AML-193 (cell line): ENCODE results near the gene BTBD1.

Experiments used
- DNase-seq, 2 experiments: peaks; one replicate each; lab custom pipeline; 2025; lab: John Stamatoyannopoulos, UW

The BTBD1 gene

DNA sequence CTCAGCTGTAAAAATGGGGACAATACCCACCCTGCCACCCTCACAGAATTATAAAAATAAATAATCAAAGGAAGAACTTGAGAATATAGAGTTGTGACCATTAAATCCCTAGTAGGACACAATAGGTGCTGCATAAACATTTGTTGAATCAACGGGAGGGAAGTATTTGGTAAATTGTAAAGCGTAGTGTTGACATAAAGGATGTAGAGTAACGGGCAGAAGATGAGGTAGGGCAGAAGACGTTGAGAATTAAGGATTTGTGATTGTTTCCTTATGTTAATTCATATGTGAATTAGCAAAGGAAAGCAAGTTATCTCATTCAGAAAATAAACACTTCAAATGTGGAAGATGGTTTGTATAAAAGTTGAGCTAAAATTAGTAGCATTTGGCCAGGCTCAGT is 73.9 kb downstream of the BTBD1 start:
- no peak for DNase-seq

DNA sequence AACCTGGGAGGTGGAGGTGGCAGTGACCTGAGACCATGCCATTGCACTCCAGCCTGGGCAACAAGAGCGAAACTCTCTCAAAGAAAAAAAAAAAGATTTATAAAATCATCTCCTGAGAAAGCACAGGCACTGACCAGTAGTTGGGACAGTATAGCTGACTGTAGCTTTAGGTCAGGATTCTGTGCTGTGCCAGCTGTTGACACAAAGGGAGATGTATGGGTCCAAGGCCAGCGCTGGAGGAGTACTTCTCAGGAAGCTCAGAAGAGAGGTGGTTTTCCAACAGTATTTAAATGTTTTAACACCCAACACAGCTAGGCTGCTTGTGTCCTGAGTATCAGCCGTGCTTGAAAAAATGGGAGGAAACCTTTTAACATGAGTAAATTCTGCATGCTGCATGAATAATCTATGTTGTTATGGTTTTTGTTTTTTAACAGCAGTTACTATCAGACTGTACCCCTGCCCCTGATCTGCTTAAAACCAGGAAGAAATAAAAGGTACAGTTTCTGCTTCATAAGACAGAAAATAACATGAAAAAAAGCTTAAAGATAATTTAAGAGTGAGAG is 74.5 kb downstream of the BTBD1 start:
- no peak for DNase-seq

DNA sequence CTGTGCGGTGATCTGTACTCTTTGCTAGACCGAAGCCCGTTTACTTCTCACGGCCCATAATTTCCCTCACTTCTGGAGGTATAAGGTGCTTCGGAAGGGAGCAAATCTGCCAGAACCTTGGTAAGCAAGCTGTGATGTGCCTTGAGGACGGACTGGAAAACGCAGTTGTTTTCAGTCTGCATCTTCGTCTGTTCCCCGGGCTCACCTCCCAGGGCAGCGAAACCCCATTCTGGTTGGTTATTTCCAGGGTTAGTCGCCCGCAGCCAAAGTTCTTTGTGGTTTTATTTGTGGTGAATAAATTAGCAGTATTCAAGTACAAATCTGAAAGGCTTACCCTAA is 80.6 kb downstream of the BTBD1 start:
- peak; percentile 37 to 41 for DNase-seq

DNA sequence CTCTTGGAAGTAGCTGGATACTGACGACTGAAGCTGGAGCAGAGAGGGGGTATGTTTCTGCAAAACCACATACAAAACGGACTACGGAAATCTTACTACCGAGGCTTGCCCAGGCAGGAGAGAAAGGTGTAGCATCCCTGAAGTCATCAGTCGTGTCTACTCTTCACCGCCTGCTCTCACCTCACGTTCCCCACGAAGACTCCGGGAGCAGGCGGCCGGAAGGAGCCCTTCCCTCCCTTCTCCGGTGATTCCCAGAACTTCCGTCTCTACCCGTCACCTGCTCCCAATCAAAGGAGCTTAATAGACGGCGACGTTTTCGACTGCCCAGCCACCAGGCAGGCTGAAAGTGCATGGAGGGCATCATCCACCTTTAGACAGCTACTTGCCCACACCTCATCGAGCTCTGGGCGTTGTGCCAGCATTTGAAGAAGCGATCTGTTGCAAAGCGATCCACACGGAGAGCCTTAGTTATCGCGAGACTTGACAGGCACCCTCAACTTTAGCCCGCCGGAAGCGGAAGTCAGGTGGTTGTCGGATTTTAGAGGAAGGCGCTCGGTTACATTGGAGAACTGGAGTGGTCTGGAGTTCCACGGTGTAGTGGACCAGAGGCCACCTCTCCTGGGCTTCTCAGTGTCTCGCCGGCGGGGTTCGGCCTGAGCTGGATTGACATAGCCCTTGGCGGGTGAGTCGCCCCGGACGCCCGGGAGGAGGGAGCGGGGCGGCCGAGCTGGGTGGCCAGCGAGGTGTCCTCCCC is 81.2 kb downstream of the BTBD1 start, which contains the start of gene RAMAC:
TSS of gene RAMAC (plus strand) at position 523 of the 754 bp plus-strand sequence. CDS start 2,809 bp downstream, outside the sequence.
- DNase-seq: peak; percentile 94 to 95

DNA sequence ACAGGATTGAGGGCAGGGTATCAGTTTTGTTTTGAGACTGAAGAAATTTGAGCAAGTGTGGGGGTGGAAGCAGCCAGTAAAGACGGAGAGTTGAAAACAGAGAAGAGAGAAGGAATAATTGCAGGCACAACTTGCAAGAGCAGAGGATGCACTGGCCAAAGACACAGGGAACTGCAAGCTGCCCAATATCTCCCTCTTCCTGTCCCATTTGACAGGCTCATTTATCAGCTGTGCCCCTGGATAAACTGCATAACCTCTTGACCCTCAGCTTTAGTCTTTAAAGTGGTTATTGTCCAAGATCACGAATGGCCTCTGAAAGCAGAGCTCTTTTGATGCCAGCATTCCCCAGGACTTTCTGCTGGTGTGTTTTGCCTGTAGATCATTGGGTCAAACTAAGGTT is 86.1 kb downstream of the BTBD1 start:
- DNase-seq: no peak

DNA sequence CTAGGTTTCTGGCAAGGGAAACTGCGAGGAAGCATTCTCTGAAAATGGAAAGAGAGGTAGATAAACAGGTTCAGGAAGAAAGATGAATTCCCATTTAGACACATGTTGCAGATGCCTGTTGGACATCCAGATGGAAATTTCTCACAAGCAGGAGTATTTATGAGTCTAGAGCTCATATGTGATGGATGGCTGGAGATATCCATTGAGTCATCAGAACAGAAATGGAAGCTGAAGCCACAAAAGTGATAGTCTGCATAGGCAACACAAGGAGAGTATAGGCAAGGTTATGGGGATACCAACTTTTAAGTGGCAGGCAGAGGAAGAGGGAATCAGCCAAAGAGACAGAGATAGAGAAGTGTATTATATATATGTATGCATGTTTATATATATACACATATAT is 87.3 kb downstream of the BTBD1 start:
- no peak for DNase-seq

DNA sequence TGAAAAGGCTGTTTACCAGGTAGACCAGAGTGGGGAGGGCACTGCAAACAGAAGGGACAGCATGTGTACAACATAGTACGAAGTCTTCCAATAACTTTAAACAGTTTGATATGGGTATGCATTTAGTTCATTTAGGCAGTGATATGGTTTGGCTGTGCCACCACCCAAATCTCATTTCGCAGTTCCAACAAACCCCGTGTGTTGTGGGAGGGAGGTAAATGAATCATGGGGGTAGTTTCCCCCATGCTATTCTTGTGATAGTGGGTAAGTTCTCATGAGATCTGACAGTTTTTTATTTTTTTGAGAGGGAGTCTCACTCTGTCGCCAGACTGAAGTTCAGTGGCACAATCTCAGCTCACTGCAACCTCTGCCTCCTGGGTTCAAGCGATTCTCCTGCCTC is 88.6 kb downstream of the BTBD1 start:
- DNase-seq: no peak

DNA sequence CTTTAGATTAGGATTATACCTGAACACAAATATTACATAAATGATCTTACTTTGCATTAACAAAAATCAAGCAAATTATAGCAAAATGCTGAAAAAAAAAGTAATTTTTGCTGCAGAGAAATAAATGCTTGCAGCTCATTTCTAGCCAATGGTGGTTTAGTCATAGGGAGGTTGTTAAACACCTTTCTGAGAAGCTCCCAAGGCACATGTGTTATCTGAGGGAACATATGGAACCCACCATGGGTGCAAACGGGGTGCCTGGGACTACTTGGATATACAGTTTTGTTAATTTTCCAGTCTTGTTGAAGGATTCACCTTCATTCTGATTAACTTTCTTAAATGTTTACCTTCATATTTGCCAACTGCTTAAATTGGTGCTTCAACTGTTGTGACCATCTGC is 90.0 kb downstream of the BTBD1 start:
- no peak for DNase-seq

DNA sequence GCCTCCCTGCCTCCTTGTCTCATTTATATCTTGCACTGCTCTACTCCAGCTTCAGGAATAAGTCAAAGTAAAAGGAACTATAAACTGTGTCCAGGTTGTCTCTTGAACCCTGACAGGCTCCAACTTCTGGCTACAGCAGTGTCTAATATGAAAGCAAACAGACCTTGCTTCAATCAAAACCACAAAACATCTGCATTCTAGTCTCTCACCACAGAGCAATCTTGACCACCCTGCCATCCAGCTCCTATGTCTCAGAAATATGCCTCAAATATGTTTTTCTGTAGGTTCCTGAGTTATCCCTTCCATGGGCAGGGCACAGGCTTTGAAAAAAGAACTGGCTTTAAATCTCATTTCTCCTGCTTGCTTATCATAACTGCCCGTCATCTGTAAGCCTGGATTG is 94.1 kb downstream of the BTBD1 start:
- no peak for DNase-seq

DNA sequence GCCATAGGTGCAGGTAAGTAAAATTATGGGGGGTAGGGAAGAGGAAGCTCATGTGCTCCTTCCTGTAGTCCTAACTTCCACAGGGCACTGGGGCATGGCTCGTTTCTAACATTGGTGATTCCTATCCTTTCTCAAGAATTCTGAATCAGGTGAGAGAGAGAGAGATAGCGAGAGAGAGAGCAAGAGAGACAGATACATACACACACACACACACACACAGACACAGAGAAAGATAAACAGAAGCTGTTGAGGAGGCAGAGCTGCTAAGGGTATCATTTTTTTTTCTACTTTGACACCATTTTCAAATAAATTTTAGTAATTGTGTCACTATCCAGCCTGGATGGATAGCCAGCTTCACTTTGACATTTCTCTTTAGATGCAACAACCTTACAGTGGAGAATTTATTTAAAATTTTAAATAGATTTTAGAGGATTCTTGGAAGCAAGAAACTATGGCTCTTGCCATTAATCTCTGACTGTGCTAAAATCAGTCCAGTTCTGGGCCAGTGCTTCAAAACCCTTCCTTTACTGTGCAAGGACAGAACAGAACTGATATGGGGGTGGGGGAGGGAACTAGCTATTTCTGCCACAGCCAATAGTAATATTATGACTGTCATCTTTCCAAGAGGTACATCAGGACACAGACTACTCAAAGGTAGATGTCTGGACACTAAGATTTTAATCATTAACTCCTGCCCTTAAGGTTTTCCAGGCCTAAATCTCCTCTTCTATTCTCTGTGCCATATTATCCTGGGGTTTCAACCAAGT is 95.7 kb downstream of the BTBD1 start:
- no peak for DNase-seq

DNA sequence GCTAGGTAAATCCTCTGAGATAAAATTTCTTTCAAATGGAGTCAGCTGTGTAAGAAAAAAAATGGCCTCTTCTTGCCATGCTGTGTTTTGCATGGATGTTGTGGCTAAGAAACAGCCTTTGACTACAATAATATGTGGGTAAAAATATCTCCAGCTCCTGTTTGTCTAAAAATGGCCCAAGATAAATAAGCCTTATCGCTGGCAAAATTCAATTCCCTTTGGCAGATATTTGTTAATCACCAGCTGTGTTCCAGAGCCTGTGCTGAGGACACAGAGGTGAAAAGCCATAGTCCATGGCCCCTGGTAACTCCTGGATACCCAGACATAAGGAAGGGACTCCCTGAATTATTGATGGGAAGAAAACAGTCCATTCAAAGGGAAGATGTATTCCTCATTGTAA is 96.4 kb downstream of the BTBD1 start:
- DNase-seq: no peak

DNA sequence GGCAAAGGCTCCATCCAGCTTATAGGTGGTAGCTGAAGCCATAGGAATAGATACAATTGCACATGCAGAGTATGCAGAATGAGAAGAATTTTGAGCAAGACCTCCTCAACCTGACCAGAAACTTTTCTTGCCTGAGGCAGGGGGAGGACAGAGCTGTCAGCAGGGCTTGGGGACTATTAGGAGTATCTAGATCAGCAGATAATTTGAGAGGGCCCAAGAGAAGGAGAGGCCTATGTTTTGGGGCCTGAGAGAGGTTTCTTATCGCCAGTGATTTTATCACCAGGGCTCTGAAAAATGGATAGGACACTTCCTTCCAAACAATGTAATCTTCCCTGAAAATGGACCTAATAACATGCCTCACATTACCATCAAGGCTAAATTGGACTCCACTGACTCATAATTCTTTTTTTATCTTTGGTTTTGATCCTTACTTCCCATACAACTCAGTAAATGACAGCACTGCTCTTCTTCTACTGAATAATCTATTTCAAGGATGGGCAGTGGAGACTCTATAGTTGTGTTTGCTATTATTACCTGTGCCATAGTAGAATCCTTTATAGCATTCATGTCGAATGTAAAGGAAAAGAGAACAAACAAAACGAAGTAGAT is 96.9 kb downstream of the BTBD1 start:
- DNase-seq: no peak

DNA sequence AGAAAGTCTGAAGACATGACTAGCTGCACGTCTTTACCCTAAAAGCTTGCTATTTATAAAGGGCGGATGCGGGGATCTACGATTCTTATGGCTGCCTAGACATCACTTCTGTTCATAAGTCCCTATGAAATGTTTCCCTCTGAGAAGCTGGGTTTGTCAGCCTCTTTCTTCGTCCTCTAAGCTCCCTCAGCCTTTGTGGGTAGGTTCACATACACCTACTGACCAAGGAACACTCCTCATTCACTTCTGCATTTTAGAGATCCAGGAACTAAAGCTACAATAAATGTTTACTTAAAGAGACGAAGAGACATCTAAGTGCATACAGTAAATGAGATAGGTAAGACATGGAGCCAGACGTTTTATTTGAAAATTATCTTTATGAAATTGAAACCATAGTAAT is 97.7 kb downstream of the BTBD1 start:
- peak in 1 of 2 experiments; percentile 8 for DNase-seq

DNA sequence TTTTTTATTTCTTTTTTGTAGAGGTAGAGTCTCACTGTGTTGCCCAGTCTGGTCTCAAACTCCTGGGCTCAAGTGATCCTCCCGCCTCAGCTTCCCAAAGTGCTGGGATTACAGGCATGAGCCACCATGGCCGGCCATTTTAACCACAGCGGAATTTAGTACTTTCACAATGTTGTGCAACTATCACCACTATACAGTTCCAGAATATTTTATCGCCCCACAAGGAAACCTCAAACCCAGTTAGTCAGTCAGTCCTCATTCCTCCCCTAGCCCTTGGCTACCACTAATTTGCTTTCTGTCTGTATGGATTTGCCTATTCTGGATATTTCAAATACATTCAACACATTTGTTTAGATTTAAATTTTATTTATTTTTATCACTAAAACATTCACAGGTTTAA is 99.0 kb downstream of the BTBD1 start:
- peak; percentile 48 to 65 for DNase-seq

DNA sequence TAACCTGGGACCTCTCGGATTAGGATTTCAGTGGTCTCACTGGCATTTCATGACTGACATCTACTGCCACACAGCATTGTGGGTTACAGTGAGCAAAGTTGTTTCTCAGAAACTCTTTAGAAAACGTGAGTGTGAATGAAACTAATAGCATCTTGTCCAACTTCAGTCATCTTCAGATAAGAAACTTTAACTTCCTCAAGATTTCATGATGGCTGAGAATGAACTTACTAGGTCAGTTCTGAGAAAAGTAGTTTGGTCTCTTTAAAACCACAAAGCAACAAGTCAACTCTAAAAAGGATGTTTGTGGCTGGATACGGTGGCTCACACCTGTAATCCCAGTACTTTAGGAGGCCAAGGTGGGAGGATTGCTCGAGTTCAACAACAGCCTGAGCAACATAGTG is 100.4 kb downstream of the BTBD1 start:
- no peak for DNase-seq
